ENCODE results near the gene DCC.

Gene DCC

DNA sequence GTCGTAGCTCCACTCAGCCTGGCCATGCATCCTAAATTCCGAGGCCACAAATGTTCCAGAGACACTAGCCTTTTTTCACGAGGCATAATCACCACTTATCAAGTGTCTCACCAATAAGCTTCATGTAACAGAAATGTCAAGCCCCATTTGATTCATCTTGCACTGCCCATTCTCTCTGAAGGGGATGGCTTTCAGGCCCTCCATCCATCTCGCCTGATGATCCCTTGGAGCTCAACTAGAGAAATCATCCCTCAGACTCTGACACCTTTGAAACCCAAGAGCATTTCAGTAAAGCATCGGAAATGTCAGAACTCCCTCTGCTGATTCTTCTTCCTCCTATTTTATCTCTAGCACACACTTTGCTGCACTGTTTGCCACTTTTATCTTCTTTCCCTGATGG lies 91.7 kb downstream of the DCC start:
- no peak for DNase-seq

DNA sequence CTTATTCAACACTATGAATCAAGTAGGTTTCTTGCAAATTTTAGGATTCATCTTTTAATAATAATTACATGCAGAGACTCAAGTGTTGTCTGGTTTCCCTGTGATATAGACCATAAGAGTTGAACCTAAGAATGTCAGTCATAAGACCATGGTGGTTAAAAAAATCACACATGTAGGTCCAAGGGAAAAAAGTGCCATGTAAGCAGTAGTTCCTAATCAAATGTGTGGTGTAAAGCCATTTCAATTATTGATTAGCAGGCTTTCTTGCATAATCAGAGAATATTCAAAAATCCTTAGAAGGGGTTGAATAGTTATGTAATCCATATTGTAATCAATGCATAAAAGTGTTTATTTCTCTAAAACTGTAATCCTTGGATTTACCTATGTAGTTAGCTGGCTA lies 93.8 kb downstream of the DCC start:
- DNase-seq: no peak

DNA sequence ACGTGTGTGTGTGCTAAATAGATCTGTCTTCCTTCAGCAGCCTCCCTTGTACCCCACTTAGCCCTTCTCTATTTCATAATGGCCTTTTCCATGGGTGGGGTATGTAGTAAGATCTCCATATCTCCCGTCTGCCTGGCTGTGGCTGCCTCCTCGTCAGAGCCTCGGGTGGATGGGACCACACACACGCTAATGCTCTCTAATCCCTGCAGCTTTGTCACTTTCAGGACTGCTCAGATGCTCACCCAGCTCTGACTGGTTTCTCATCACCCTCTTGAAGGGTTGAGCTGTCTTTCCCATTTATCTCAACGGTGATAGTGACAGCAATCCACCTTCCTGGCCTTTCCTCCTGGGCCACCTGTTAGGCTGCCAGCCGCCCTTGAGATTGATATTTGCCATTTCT lies 95.3 kb downstream of the DCC start:
- no peak for DNase-seq

DNA sequence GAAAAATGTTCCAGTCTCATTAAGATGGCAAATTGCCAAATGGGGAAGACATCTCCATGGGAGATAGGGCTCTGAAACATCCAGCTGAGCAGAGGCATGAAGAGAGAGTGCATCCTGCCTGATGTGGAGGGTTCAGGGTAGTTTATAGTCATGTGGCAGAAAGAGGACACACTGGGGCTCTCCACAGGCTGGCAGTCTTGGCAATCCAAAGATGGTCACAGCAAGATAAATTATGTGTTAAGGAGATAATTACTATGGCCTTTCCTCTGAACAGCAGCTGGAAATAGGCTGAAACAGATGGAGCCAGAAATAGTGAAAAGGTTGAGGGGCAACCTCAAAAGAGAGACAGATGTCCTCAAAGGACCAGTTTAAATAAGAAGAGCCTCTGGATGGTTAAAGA lies 97.2 kb downstream of the DCC start:
- DNase-seq: no peak

DNA sequence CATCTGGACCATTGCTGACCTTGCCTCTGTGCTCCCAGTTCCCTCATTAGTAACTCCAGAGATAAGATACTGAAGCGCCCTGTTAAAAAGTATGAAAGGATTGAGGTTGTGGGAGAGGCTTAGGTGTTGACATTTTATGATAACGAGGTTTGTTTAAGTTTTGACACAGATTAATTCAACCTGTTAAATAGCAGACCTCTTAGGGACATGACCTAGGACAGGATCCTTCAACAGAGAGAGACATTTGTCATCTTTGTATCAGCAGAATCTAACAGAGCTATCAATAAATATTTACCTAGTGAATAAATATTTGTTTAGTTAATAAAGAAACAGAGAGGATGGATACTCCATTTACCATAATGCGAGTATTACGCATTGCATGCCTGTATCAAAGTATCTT lies 99.5 kb downstream of the DCC start:
- no peak for DNase-seq

DNA sequence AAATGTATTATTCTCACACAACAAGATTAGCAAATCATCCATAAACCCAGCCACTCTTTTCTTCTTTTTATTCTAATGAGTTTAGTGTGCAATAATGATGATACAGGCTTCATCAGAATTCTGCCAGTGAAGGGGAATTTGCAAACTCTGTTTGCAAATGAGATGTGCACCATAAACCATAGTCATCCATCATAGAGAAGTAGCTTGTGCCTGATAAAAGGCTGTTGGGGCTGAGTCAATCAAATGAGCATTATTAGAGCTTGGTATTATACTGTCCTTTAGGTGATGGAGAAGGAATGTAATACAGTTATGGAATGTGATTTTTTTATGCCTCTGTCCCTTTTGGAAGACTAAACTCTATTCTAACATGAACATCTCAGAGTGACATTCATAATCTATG lies 101.8 kb downstream of the DCC start:
- DNase-seq: no peak

DNA sequence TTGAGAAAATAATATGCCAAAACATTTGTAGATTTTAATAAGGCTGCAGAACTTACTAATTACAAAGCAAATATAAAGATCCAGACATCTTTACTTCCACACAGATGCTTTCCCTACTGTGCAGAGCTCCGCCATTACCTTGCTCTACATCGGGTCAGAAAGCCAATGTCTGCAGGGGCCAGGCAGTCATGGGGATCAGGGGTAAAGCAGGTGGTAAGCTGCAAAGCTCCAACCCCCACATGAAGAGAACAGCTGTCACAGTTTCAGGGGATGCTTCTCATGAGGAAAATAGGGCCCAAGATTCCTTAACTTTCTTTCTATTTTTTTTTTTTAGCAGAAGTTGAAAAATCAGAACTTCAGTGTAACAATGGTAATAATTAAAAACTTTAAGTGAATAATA lies 102.7 kb downstream of the DCC start:
- no peak for DNase-seq

DNA sequence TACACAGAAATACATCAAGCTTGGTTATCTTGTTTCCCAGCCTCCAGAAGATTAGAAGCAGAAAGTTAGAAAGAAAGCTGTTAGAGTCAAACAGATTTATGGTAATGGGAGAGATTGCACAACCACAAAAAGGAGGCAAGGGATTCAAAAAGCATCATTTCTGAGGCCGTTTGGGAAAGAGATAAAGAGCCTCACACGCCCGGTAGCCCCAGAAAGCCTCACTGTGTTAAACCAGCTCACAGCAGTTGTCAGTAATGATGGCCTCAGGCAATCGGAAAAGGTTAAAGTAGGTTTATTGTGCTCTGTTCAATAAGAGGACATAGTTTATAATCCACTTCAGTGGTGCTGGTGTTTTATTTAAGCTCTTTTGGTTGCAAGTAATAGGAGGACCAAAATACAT lies 111.3 kb downstream of the DCC start:
- DNase-seq: no peak

DNA sequence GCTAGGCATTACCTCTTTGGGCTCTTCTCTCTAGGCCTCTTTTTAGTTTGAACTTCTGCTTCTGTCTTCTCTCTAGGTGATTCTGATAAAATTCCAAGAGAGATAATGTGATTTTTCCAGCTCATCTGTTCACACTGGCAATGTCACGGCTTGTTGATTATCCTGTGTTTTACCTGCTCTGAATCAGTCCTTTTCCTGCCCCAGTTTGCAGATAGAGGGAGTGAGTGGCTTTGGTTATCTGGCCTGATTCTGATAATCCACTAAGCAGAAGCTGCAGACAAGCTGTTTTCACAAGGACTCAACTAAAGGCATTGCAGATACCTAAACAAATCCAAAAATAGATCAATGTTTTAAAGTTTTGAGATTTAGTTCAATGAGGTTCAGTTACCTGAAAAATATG lies 111.9 kb downstream of the DCC start:
- DNase-seq: no peak

DNA sequence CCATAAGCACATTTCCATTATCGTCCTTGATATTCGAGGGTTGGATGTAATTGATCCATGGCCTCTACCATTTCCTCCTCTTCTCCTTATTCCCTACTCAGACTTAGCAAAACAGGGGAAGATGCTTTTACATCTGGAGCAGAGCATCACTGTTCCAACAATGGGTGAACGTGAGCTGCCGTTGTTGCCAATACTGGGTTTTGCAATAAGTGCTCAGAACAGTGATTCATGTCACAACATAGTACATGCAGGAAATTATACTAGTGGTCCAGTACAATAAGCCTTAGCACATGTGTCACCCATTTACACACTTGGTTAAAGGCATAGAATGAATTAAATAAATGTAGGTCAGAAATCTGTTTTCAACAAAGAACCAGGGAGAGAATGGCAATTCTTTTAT lies 112.4 kb downstream of the DCC start:
- no peak for DNase-seq

DNA sequence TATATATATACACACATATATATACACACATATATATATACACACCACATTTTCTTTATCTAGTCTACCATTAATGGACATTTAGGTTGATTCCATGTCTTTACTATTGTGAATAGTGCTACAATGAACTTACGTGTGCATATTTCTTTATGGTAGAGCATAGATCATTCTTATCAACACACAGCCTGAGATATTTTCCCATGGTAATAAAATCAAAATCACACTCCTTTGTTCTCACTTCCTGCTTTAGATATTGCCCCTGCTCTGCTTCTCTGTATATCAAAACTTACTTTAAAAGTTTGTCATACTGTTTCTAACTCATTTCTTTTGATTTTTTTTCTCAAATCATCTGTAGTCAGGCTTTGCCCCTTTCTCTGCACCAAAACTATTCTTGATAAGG lies 119.9 kb downstream of the DCC start:
- no peak for DNase-seq

DNA sequence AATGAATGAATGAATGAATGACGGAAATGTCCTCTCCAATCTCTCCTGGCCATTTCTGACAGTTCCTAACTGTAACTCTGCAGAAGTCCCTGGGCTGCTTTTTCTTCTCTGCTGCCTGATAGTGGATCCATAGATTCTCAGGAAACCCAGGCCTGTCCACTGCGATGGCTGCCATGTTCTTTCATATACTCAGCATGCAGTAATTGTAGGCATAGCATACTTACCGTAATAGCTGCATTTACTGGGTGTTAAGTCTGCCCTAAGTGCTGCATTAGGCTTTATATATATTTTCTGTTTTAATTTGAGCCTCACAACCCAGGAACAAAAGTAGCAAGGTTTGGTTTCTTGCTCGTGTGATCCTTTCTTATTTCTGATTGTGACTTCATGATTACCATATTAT lies 122.9 kb downstream of the DCC start:
- no peak for DNase-seq

DNA sequence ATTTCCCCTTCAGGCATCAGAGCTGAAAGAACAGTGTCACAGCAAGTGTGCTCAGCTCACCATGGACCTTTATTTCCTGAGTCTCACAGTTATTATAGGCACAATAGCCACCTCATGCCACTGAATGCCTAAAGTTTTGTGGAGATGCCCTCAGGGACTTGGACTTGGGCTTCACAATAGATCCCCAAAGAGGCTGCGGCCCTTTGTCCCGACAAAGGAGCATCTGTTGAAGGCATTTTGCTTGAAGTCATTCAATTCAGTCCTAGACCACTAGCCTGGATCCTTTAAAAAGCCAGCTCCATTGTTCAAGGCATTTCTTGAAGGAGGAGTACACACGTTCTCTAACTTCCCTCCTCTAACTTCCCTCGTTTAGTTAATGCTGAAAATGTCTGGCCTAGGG lies 125.4 kb downstream of the DCC start:
- DNase-seq: no peak

DNA sequence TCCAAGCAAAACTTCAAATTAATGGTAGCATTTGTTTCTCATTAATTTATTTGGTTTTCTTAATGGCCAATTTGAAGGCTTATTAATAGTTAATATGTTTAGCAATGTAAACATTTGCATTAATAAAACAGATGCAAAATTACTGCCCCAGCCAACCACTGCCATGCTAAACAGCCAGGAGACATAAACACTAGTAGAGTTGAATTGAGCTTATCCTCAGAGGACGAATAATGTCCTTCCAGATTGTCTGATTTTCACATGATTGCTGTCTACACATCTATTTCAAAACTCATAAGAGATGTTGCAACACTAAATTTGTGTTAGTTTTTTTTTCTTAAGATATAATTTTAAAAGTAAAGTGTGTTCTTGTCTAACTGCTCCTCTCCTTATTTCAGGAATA lies 128.5 kb downstream of the DCC start:
- no peak for DNase-seq

DNA sequence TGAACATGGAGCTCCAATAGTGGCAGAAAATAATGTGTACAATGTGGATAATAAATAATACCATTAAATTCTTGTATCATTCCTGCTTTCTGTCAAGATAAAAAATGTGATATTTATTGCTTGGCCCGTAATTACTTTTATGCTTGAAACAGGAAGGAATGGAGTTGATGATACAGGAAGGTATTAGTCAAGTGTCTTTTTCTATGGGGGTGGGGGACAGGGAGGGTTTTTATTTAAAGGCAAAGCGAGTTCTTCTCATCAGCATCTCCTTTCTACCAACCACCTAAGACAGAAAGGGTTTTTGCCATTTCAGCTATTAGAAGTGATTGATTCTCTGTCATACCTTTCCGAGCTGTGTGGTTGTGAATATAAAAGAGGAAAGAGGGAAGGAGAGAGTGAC lies 135.3 kb downstream of the DCC start:
- DNase-seq: no peak

DNA sequence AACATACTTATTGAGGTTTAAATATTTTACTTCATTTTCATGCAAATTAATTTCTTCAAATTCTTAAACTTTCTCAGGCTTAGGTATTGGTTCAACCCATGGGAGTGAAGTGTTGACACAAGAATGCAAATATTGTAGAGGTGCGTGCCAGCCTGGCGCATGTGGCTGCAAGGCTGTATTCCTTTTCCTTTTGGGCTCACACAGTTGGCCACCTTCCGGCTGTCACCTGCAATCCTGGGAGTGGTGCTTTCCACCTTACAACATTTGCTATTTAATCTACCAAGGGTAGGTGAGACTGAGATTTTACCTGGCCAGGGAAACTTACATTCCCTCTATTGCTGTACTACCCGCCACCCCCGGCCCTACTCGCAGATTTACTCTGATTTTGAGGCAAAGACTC lies 141.1 kb downstream of the DCC start:
- DNase-seq: no peak

DNA sequence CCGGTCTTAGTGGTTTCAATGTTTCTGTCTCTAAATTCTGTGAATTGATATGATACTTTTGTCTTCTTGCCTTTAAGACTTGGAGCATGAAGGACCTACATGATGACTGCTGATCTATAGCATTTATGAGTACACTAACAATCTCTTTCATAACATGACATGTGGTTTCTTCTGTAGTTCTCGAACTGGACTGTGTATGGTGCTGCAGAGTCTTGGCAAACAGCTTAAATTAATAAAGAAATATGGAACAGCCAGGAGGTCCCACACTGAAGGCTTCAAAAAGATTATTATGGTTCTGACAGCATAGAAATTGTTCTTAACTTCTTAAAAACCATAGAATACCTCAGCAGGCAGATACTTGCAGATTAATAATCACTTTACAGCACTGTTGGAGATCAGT lies 145.0 kb downstream of the DCC start:
- no peak for DNase-seq

DNA sequence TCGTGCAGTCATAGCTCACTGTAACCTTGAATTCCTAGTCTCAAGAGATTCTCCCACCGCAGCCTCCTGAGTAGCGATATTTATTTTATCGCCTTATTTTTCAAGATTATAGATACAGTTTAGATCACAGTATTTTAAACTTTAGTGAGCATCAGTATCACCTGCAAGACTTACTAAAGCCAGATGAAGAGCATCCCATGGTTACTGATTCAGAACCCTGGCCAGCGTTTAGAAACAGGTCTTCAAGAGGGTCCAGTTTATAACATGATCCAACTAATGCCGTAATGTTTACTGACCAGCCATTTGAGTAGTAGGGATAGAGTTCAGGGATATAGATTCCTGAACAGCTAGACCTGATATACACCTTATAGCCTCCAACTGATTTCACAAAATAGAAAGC lies 146.1 kb downstream of the DCC start:
- DNase-seq: no peak

DNA sequence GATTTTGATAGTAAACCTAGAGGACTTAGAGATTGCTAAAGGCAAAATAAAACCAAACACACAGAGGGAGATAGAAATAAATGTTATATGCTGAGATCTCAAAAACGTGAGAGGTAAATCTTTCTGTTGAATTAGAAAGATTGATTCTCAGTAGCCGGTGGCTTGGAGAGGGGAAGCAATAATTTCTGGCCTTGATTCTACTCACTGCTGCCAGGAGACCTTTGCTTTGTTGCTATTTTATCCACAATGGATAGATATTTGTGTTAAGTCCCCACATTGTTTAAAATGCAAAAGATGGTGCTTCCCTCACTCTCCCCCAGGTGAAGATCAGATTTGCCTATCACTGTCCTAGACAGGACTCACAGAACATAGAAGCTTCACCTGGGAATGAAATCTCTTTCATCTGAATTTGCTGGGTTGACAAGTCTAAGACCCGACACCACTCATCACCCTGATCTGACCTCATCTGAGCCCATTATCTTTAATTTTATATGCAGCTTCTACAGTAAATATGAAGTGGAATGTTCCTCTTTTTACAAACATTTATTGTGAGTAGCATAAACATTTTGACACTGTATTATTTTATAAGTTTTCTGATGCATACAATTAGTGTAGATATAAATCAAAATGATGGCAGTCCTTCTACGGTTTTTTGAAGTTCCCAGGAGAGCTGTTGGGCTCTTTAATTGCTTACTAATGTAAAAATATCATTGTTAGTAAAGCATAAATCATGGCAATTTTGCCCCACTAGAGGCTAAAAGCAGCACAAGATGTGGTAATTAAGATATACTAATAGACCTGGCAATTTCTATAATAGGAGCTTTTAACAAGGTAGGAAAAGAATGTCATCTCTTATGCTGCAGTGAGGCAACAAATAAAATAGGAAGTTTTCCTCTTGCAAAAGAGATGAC lies 149.7 kb downstream of the DCC start:
- no peak for DNase-seq

DNA sequence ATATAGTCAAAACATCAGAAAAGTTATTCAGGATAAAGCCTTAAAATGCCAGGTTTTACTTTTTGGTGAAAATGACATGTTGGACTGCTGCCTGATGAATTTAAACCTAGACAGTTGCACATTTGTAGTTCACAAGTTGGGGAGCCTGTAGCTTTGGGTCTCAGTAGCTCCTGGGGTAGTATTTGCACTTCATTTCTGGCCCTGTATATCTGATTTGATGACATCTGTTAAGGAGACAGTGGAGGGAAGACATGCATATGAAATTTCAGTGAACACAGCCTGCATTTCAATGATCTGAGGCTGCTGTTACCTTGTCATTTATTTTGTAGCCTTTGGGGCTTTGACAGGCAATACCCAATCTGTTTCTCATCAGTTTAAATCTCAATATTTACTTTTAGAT lies 156.4 kb downstream of the DCC start:
- DNase-seq: no peak

DNA sequence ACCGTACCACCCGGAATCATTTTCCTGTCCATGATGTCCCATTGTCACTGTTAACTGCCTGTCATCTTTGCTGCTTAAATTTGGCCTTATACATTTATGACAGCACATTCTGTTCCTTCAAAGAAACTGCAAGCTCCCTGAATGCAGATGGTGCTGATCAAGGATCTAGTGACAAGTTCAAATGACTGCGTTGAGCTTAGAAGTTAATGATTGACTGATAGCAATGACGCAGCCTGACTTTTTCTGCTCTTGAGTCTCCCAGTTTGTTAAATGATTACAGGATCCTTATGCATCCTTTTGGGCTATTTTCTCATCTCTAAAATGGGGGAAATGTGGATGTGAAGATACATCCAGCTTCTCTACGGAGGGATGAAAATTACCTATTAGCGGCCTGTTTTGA lies 159.0 kb downstream of the DCC start:
- no peak for DNase-seq

DNA sequence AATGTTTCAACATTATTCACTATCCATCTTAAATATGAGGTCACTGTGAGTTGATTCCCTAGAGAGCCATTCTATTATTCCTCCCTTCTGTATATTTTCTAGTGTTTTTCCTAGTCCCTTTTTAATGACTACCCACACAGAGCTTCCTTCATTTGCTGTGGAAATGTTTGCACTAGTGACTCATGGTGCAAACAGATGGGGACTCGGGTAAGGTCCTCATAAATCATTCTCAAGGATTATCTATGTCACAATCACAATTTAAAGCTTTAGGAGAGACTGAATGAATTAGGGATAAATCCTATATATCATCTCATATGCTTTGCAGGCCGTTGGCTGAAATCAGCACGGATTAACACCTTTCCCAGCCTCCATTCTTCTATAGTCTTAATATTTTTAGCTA lies 159.6 kb downstream of the DCC start:
- no peak for DNase-seq

DNA sequence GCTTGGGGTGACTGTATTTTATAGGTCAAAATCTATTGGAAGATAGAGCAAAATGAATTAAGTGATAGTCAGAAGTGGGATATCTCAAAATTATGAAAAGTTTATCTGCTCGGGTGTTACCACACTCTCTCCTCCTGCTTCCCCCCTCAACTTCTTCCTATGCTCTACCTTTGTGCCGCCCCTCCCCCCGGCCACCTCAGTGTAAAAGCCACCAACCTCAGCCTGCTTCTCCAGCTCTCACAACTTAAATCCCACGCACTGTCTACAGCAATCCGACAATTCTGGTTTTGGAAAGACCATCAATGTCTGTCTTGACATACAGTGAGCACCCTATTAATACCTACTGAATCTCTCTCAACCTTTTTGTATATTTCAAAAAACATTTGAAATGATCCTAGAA lies 164.6 kb downstream of the DCC start:
- DNase-seq: no peak

DNA sequence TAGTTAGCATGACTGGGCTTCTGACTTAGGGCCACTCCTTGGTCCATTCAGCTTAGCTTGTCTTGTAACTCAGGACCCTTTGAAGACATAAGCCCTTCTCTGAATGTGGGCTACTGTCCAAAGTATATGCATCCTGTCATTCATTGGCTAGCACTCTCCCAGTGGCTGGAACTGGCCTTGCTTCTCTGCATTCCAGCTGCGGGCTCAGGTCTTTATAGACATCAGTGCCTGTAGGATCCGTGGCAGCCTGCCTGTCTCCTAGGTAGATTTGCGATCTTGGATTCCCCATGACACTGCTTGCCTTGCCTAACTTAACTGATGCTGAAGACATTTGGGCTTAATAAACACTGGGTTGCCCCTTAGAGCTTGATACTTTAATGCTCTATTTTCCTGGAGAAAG lies 170.1 kb downstream of the DCC start:
- no peak for DNase-seq

DNA sequence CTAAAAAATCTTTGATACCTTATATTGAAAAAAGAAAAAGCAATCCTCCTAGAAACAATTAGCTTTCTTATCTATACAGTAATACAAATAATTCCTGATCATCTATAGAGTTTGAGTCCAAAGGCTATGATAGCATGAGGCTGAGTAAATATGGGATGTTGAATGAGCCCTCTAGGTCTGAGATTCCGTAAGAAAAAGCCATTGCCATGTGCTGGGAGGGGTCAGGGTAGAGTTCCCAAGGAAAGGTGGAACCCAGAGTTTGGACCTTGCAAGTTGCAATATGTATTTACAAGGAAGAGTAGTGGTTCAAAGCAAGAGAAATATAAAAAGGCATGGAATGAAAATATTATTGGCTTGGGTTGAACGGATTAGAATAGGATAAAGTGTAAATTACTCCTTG lies 178.1 kb downstream of the DCC start:
- no peak for DNase-seq

Measured in suppressor macrophage treated with lipopolysaccharide for 1 hour (primary cell).